Islet of Langerhans (tissue), 1 donor: Measurements from ENCODE around the gene KCNB1.

ENCODE experiments used
- FAIRE-seq: peaks from one replicate; lab custom pipeline; 2011; peaks lifted over from hg19 to GRCh38; lab: Jason Lieb, UNC

KCNB1 gene

GRCh38 chr20:49349078-49349477, 133.4 kb downstream of the KCNB1 start:
- no peak for FAIRE-seq

- FAIRE-seq, result no peak
Observed at GRCh38 chr20:49348563-49348962, 133.9 kb downstream of the KCNB1 start.

DNA sequence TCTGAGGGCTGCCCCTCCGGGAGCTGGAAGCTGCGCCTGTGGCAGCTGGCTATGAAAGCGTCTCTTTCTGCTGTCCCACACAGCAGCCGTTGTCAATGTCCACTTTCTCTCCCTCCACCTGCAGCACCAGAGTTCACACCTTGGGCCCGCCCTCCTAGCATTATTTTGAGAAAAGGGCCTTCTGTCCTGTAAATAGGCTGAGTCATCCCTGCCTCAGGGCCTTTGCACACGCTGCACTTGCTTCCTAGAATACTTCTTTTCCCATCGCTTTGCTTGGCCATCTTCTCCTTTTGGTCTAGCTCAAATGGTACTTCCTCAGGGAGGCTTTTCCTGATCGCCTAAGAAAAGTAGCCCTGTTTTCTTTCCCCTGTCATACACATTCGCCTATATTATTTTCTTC, 135.3 kb downstream of the KCNB1 start:
- no peak for FAIRE-seq

DNA sequence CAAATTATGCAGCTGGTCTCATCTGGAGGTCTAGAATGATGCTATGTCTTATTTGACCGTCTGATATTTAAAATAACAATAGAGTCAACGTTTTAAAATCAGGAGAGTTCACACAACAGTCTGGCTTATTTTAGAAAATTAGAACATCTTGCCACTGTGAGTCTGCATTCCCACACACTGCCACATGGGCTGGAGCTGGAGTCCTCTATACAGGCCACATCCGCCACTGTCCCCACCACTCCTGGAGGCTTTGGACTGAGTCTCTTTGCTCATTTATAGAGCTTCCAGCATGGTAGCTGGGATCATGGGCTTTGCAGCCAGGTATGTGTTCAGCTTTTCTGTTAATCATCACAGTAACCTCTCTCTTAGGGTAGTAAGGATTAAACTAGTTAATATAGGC, 135.8 kb downstream of the KCNB1 start:
- FAIRE-seq, result no peak

DNA sequence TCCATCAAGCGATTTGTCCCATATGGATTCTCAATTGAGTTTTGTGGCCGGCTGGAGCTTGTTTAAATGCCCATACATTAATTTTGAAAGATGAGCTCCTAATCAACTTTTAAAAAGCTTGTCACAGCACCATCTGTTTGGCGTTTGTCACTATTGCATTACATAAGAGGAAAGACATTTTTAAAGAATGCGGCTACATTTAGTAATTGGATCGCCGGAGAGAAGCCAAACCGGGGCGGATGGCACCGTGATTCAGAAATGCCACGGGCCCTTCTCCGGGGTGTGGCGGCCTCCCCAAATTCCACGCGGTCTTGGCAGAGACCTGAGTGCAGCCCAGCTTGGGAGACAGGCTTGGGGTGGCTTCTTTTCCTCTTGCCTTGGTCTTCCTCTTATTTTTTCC, 136.9 kb downstream of the KCNB1 start:
- FAIRE-seq, result no peak

- no peak for FAIRE-seq
Observed at GRCh38 chr20:49344975-49345374, 137.5 kb downstream of the KCNB1 start.

DNA sequence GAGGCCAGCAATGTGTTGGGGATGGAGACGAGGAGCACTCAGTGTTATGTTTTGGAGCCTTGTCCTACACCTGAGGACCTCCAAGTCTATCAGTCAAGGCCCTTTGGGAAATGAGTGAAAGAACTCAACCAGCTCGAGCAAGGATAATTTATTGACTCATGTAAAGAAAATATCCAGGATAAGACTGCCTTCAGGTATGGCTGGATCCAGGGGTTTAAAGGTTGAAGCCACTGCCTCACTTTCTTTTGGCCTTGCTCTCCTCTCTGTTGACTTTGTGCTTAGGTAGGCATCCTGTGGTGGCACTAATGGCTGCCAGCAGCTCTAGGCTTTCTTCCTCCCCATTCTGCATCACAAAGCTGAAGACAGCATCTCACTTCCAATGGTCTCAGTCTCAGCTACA, 138.3 kb downstream of the KCNB1 start:
- FAIRE-seq, result no peak

DNA sequence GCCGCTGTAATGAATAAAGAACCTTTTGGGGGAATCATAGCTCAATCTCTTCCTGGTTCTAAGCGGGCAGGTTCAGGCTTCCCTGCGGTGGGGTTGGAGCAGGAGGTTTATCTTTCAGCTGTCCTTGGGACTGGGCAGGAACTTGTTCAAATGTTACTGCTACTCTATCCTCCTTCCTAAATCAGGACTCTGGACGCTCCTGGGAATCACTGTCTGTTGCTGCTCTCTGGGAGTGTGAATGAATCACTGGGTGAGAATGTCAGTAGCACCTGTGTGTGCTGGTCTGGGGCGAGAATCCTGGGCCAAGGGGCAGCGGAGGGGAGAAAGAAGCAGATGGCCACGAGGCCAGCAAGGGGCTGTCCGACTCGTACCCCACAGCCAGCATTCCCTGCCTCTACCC, 139.2 kb downstream of the KCNB1 start:
- FAIRE-seq, result no peak

DNA sequence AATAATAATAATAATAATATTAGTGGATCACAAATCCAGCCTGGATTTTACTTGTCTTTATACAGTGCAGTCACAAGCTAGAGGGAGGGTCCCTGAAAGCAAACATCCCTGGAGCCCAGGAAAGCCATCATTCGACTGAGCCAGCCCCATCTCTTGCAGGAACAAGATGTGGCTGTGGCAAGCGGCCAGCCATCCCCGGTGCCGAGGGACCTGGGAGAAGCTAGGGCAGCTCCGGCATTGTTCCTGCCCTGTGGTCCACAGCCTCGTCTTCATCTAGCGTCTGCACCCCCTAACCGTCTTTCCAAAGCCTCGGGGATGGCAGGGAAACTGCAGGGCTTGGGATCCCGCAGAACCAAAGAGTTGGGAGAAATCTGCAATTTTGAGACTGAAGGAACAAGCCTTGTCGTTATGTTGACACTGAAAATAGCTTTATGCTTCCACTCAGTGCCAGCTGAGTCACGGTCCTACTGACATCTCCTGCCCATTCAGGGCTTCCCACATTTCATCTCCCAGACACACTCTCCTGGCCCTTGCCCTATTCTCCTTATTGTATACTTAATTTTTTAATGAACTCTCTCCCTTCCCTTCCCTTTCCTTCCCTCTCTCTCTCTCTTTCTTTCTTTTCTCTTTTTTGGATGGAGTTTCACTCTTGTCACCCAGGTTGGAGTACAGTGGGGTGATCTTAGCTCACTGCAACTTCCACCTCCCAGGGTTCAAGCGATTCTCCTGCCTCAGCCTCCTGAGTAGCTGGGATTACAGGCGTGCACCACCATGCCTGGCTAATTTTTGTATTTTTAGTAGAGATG, 142.1 kb downstream of the KCNB1 start:
- FAIRE-seq, result no peak

DNA sequence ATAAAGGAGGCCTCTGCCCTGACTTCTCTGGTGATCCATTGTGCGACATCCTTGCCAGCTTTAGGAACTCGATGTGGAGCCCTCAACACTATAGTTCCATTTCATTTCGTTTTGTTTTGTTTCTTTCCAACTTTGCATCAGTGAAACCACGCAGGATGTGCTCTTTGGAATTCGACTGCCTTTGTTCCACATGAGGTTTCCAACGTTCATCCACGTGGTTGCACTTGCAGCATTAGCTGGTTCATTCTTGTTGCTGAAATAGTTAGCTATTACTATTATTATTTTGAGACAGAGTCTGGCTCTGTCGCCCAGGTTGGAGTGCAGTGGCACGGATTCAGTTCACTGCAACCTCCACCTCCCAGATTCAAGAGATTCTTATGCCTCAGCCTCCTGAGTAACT, 143.3 kb downstream of the KCNB1 start:
- no peak for FAIRE-seq

GRCh38 chr20:49338061-49338460, 144.4 kb downstream of the KCNB1 start:
- no peak for FAIRE-seq

DNA sequence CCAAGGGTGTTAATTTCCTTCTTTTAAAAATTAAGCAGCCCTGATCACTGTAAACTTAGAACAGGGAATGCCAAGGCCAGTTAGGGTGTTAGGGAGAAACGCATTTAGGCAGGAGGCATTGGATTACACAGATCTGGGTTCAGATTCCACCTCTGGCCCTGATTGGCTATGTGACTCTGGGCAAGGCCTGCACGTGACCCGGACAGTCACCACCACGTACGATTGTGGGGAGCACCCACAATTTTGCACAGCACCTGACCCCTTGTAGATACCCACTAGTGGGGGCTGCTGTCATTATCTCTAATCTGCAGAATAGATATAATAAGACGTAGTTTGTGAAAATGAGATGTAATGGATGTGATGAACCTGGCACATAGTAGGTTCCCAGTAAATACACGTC, 145.1 kb downstream of the KCNB1 start:
- FAIRE-seq, result no peak

GRCh38 chr20:49336786-49337185, 145.7 kb downstream of the KCNB1 start:
- FAIRE-seq, result no peak

DNA sequence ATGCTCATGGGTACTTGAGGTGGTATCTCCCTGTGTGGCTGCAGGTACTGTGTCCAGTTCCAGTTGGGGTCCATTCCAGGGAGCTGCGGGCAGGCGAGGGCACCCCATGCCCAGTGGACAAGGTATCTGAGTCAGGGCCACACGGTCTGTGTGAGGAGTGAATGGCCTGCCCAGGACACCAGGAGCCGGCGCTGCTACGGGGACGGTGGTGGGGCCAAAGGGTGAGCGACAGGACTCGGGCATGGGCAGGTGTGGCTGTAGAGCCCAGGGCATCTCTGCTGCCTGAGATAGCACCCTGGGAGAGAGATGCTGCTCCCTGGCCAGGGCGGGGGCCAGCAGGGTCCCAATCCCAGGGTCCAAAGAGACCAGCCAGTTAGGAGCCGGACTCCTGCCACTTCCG, 147.0 kb downstream of the KCNB1 start:
- no peak for FAIRE-seq

- no peak for FAIRE-seq
Observed at GRCh38 chr20:49330701-49331615, 151.5 kb downstream of the KCNB1 start.

- no peak for FAIRE-seq
Observed at GRCh38 chr20:49328790-49329189, 153.7 kb downstream of the KCNB1 start.

DNA sequence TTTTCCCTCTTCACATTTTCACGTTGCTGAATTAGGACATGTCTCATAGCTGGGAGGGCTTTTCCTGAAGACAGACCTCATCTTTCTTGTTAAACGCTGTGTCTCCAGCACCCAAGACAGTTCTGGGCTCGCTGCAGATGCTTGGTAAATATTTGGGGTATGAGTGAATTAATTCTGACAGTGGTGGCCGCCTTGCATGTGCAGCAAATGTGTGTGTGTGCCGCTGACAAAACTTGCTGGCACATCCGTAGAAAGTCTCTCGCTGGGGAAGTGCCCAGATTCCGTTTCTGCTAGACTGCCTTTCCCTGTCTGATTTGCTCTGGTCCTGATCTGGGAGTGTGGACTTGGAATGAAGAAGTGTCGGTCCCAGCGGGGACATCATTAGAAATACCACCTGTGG, 156.4 kb downstream of the KCNB1 start:
- no peak for FAIRE-seq

GRCh38 chr20:49324306-49324705, 158.2 kb downstream of the KCNB1 start:
- FAIRE-seq, result no peak

DNA sequence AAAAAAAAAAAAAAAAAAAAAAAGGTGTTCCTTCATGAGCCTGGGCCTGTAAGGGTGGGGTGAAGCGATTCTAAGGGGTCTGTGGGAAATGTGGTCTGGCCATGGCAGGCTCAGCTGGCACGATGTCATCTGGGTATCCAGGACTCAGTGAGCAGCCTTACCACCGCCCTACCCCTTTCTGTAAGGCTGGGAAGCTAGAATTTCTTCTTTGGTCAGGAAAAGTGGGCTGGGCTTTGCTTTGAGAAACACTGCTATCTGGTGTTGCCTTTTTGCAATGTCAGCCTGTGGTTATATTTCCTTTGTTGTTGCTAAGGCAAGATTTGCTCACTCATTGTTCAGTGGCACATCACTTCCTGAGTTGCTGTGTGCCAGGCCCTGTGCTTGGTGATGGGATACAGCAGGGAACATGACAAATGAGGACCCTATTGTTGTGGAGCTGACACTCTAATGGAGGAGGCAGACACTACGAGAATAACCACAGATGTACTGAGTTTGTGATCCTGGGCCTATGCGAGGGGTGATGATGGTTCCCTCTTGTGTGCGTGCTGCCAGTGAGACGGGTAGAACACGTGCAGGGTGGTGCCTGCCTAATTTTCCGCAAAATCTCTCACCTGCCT, 158.7 kb downstream of the KCNB1 start:
- peak; percentile 5 for FAIRE-seq

- no peak for FAIRE-seq
Observed at GRCh38 chr20:49320460-49320859, 162.0 kb downstream of the KCNB1 start.

DNA sequence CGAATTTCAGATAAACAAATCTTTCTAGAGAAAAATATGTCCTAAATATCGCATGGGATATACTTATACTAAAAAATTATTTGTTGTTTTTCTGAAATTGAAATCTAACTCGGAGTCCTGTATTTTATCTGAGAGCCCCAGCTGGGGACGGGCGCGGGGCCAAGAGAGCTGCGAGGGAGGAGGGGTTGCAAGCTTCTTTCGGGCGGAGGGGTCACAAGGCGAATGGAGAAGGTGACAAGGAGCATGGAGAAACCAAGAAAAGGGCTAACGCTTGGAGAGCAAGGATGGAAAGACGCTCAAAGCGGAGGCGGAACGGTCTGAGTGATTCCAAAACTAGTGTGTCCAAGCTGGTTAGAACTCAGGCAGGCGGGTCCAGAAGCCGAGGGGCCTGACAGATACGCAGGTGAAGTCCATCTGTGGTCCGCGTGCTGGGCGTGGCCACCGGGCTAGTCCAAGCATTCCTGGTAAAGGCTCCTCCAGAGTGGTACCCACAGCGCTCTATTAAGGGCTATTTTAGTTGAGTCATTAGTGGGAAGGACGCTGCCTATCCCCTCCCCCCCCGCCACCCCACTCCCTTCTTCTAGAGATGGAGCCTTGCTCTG, 163.2 kb downstream of the KCNB1 start:
- FAIRE-seq, result no peak

DNA sequence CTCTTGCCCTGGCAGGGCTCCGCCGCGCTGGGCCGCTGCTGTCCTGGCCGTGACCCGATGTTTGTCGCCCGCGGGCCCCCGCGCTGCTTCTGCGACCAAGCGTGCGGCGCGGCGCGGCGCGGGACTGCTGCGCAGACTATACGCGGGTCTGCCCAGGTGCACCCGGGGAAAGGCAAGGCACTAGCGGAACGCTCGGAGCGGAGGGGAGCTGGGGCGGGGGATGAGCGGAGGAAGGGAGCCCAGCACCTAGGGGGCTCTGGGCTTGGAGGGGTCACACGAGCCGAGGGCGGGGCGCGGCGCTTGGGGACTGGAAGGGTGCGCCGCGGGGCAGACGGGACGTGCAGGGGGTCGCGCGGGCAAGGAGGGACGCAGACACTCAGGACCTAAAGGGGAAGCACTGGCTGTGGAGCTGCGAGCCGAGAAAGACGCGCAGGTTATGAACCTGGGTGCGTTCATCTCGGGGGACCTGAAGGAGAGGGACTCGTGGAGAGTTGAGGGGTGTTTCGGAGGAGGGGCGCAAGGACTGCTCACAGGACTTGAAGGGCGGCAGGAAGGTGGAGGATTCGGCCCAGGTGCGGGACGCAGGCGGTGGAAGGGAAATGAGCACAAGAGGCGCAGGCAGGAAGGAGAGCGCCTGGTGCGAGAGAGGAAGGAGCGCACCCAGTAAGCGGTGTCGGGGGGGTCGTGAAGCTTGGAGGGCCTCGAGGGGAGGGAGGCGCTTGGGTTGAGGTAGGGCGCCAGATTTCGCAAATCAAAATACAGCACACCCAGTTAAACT, 163.8 kb downstream of the KCNB1 start:
- no peak for FAIRE-seq
